Body of pancreas (tissue), 4 donors: ENCODE measurements around the gene NFIC.

Experiments
- POLR2A ChIP-seq, 3 donors: fragments of 450-650 bp; IDR thresholded peaks; one replicate each; pipeline ENCODE4 v1.6.1; 2016; ENCODE audit warnings: antibody characterized with exemption in 3 of 3, mild to moderate bottlenecking in 2 of 3
- TF ChIP-seq, protein P1 (sequence below), 7 experiments: fragments of 450-650 bp in 4 of 7; fragments of 200-600 bp in 3 of 7; sonication (generic) in 3 of 7; IDR thresholded peaks; one replicate each; pipeline ENCODE4 v1.5.1; 2016 to 2019; ENCODE audit warnings: antibody characterized with exemption in 7 of 7

DNA sequence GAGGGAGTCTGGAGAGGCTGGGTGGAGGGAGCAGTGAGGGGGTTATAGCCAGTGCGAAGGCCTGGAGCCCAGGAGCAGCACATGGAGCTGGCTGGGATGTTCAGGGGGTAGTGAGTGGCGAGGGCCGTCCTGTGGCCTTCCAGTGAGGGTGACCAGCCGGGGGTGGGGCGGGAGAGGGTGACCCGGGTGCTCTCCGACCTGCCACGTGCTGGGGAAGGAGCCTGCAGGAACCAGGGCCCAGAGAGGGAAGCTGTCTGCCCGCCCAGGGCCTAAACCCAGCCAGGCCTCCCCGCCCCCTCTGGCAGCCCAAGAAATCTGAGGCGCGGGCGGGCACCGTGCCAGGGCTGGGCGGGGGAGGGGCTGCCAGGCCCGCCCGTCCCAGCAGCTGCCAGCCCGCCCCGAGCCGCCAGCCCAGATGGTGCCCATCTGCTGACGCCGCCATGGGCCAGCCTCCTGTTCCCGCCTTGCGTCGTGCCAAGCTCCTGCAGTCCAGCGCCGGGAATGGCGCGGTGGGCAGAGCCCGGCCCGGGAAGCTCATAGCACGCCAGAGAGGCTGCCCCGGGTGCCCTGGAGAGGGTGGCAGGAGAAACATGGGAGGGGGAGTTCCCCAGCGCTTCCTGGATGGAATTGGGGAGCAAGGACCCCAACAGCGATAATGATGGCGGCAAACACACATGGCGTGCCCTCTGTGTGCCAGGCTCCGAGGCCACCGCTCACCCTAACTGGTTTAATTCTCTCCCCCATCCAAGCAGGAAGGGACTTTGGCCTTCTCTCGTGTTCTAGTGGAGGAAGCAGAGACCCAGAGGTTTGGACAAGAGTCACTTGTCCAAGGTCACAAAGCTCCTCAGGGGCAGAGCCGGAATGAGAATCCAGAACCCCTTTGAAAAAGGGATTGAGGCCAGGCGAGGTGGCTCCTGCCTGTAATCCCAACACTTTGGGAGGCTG, 21.5 kb downstream of the NFIC start:
- TF ChIP-seq, protein P1, sequence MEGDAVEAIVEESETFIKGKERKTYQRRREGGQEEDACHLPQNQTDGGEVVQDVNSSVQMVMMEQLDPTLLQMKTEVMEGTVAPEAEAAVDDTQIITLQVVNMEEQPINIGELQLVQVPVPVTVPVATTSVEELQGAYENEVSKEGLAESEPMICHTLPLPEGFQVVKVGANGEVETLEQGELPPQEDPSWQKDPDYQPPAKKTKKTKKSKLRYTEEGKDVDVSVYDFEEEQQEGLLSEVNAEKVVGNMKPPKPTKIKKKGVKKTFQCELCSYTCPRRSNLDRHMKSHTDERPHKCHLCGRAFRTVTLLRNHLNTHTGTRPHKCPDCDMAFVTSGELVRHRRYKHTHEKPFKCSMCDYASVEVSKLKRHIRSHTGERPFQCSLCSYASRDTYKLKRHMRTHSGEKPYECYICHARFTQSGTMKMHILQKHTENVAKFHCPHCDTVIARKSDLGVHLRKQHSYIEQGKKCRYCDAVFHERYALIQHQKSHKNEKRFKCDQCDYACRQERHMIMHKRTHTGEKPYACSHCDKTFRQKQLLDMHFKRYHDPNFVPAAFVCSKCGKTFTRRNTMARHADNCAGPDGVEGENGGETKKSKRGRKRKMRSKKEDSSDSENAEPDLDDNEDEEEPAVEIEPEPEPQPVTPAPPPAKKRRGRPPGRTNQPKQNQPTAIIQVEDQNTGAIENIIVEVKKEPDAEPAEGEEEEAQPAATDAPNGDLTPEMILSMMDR (IDR thresholded peaks at IDR 0.05), result peak in 4 of 7 experiments; percentile 35 to 49 (median 42)
- TF ChIP-seq POLR2A (IDR thresholded peaks at IDR 0.05), result peak; percentile 31 to 53 (median 40)
